ENCODE measurements around the gene HOXD12.

DNA sequence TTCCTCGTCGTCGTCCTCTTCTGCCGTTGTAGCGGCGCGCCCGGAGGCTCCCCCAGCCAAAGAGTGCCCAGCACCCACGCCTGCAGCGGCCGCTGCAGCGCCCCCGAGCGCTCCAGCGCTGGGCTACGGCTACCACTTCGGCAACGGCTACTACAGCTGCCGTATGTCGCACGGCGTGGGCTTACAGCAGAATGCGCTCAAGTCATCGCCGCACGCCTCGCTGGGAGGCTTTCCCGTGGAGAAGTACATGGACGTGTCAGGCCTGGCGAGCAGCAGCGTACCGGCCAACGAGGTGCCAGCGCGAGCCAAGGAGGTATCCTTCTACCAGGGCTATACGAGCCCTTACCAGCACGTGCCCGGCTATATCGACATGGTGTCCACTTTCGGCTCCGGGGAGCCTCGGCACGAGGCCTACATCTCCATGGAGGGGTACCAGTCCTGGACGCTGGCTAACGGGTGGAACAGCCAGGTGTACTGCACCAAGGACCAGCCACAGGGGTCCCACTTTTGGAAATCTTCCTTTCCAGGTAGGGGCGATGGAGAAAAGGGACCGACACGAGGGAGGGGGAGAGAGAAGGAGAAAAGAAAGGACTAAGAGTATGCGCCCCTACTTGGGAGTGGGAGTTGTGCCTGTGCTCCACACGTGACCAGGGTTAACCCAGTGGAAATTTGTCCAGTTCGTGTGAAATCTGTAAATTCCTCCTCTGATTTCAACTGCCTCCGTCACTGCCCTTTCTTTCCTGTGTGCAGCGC, 6.3 kb upstream of the HOXD12 start:
- TF ChIP-seq POLR2A (IDR thresholded peaks at IDR 0.05), result no peak
- TF ChIP-seq, protein P1, sequence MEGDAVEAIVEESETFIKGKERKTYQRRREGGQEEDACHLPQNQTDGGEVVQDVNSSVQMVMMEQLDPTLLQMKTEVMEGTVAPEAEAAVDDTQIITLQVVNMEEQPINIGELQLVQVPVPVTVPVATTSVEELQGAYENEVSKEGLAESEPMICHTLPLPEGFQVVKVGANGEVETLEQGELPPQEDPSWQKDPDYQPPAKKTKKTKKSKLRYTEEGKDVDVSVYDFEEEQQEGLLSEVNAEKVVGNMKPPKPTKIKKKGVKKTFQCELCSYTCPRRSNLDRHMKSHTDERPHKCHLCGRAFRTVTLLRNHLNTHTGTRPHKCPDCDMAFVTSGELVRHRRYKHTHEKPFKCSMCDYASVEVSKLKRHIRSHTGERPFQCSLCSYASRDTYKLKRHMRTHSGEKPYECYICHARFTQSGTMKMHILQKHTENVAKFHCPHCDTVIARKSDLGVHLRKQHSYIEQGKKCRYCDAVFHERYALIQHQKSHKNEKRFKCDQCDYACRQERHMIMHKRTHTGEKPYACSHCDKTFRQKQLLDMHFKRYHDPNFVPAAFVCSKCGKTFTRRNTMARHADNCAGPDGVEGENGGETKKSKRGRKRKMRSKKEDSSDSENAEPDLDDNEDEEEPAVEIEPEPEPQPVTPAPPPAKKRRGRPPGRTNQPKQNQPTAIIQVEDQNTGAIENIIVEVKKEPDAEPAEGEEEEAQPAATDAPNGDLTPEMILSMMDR (IDR thresholded peaks at IDR 0.05), result no peak

Measured in lower leg skin (tissue), 3 donors.